ENCODE measurements around the gene FBXO31.

FBXO31 gene

GRCh38 chr16:87358696-87359095, 24.9 kb downstream of the FBXO31 start:
- no peak for DNase-seq
- Histone ChIP-seq H3K9me3 (ENCODE audit: control extremely low read depth in 1 of 5, control insufficient read depth in 4 of 5, insufficient read depth in 2 of 5, low read depth in 1 of 5, low read length in 4 of 5) (no peaks in the 10 kb centered on the region), H3K4me1 (ENCODE audit: control extremely low read depth in 1 of 4, control insufficient read depth in 4 of 4, insufficient read depth in 4 of 4, low read length in 3 of 4) (peaks cover 0 to under 1% (median 0%) of the 10 kb centered on the region in 4 experiments), H3K4me3 (ENCODE audit: control insufficient read depth in 1 of 7, extremely low read depth in 1 of 7, insufficient read depth in 4 of 7, low read depth in 2 of 7, low read length in 6 of 7) (no peak overlapping the region), H3K27ac (ENCODE audit: insufficient read depth in 1 of 2, low read depth in 1 of 2, low read length in 2 of 2, poor library complexity in 1 of 2, severe bottlenecking in 2 of 2) (no peak overlapping the region), H3K27me3 (replicated peaks in 2 of 5; ENCODE audit: control insufficient read depth in 4 of 5, insufficient read depth in 5 of 5, low read length in 4 of 5) (no peaks in the 10 kb centered on the region), H3K36me3 (ENCODE audit: control insufficient read depth in 4 of 4, insufficient read depth in 4 of 4, low read length in 3 of 4) (peaks cover 0 to 41% (median 30%) of the 10 kb centered on the region in 4 experiments)
- ChIA-PET POLR2A (no interaction called here), CTCF (no interaction called here)
- WGBS (ENCODE audit: insufficient coverage) = over 99% methylated on average over 9 of the region's 9 CpGs

GRCh38 chr16:87358250-87358649, 25.3 kb downstream of the FBXO31 start:
- Histone ChIP-seq H3K36me3 (ENCODE audit: control insufficient read depth in 4 of 4, insufficient read depth in 4 of 4, low read length in 3 of 4) (peaks cover 0 to 43% (median 30%) of the 10 kb centered on the region in 4 experiments), H3K27me3 (replicated peaks in 2 of 5; ENCODE audit: control insufficient read depth in 4 of 5, insufficient read depth in 5 of 5, low read length in 4 of 5) (no peaks in the 10 kb centered on the region), H3K27ac (ENCODE audit: insufficient read depth in 1 of 2, low read depth in 1 of 2, low read length in 2 of 2, poor library complexity in 1 of 2, severe bottlenecking in 2 of 2) (no peak overlapping the region), H3K4me3 (ENCODE audit: control insufficient read depth in 1 of 7, extremely low read depth in 1 of 7, insufficient read depth in 4 of 7, low read depth in 2 of 7, low read length in 6 of 7) (no peak overlapping the region), H3K4me1 (ENCODE audit: control extremely low read depth in 1 of 4, control insufficient read depth in 4 of 4, insufficient read depth in 4 of 4, low read length in 3 of 4) (no peaks in the 10 kb centered on the region), H3K9me3 (ENCODE audit: control extremely low read depth in 1 of 5, control insufficient read depth in 4 of 5, insufficient read depth in 2 of 5, low read depth in 1 of 5, low read length in 4 of 5) (no peaks in the 10 kb centered on the region)
- ChIA-PET CTCF (no interaction called here), POLR2A (no interaction called here)
- WGBS (ENCODE audit: insufficient coverage) = 97% methylated on average over 17 of the region's 17 CpGs
- DNase-seq = no peak

- ChIA-PET CTCF (interaction anchor here (1.0 kb wide), 1 partner anchor 13 kb away, joined by 5 read pairs; no protein-coding TSS in a partner anchor), POLR2A (no interaction called here)
- Histone ChIP-seq H3K9me3 (ENCODE audit: control extremely low read depth in 1 of 5, control insufficient read depth in 4 of 5, insufficient read depth in 2 of 5, low read depth in 1 of 5, low read length in 4 of 5) (no peaks in the 10 kb centered on the region), H3K36me3 (ENCODE audit: control insufficient read depth in 4 of 4, insufficient read depth in 4 of 4, low read length in 3 of 4) (peaks cover 0 to 40% (median 26%) of the 10 kb centered on the region in 4 experiments), H3K4me3 (ENCODE audit: control insufficient read depth in 1 of 7, extremely low read depth in 1 of 7, insufficient read depth in 4 of 7, low read depth in 2 of 7, low read length in 6 of 7) (no peak overlapping the region), H3K4me1 (ENCODE audit: control extremely low read depth in 1 of 4, control insufficient read depth in 4 of 4, insufficient read depth in 4 of 4, low read length in 3 of 4) (no peaks in the 10 kb centered on the region), H3K27ac (ENCODE audit: insufficient read depth in 1 of 2, low read depth in 1 of 2, low read length in 2 of 2, poor library complexity in 1 of 2, severe bottlenecking in 2 of 2) (no peak overlapping the region), H3K27me3 (replicated peaks in 2 of 5; ENCODE audit: control insufficient read depth in 4 of 5, insufficient read depth in 5 of 5, low read length in 4 of 5) (no peaks in the 10 kb centered on the region)
- WGBS (ENCODE audit: insufficient coverage) = 95% methylated on average over 8 of the region's 8 CpGs
- no peak for DNase-seq
Observed at GRCh38 chr16:87356491-87356853, 27.1 kb downstream of the FBXO31 start.

- Histone ChIP-seq H3K4me3 (ENCODE audit: control insufficient read depth in 1 of 7, extremely low read depth in 1 of 7, insufficient read depth in 4 of 7, low read depth in 2 of 7, low read length in 6 of 7) (no peak overlapping the region), H3K27ac (ENCODE audit: insufficient read depth in 1 of 2, low read depth in 1 of 2, low read length in 2 of 2, poor library complexity in 1 of 2, severe bottlenecking in 2 of 2) (no peak overlapping the region), H3K36me3 (ENCODE audit: control insufficient read depth in 4 of 4, insufficient read depth in 4 of 4, low read length in 3 of 4) (peaks cover 0 to 14% (median 11%) of the 10 kb centered on the region in 4 experiments), H3K9me3 (ENCODE audit: control extremely low read depth in 1 of 5, control insufficient read depth in 4 of 5, insufficient read depth in 2 of 5, low read depth in 1 of 5, low read length in 4 of 5) (no peaks in the 10 kb centered on the region), H3K27me3 (replicated peaks in 2 of 5; ENCODE audit: control insufficient read depth in 4 of 5, insufficient read depth in 5 of 5, low read length in 4 of 5) (no peaks in the 10 kb centered on the region), H3K4me1 (ENCODE audit: control extremely low read depth in 1 of 4, control insufficient read depth in 4 of 4, insufficient read depth in 4 of 4, low read length in 3 of 4) (no peaks in the 10 kb centered on the region)
- ChIA-PET POLR2A (no interaction called here), CTCF (interaction anchor here (1.4 kb wide), 1 partner anchor 30 kb away, joined by 4 read pairs; no protein-coding TSS in a partner anchor)
- no peak for DNase-seq
- 92% methylated on average over 14 of the region's 17 CpGs for WGBS (ENCODE audit: insufficient coverage)
Observed at GRCh38 chr16:87353613-87354012, 30.0 kb downstream of the FBXO31 start.

- POLR2A ChIA-PET = no interaction called here
- CTCF ChIA-PET = no interaction called here
Observed at GRCh38 chr16:87352818-87353217, 30.8 kb downstream of the FBXO31 start.

GRCh38 chr16:87351320-87351698, 32.3 kb downstream of the FBXO31 start:
- Histone ChIP-seq H3K36me3 (ENCODE audit: control insufficient read depth in 4 of 4, insufficient read depth in 4 of 4, low read length in 3 of 4) (peaks cover 0 to 10% (median 5%) of the 10 kb centered on the region in 4 experiments), H3K9me3 (ENCODE audit: control extremely low read depth in 1 of 5, control insufficient read depth in 4 of 5, insufficient read depth in 2 of 5, low read depth in 1 of 5, low read length in 4 of 5) (no peaks in the 10 kb centered on the region), H3K27ac (ENCODE audit: insufficient read depth in 1 of 2, low read depth in 1 of 2, low read length in 2 of 2, poor library complexity in 1 of 2, severe bottlenecking in 2 of 2) (no peak overlapping the region), H3K4me1 (ENCODE audit: control extremely low read depth in 1 of 4, control insufficient read depth in 4 of 4, insufficient read depth in 4 of 4, low read length in 3 of 4) (no peaks in the 10 kb centered on the region), H3K27me3 (replicated peaks in 2 of 5; ENCODE audit: control insufficient read depth in 4 of 5, insufficient read depth in 5 of 5, low read length in 4 of 5) (no peaks in the 10 kb centered on the region), H3K4me3 (ENCODE audit: control insufficient read depth in 1 of 7, extremely low read depth in 1 of 7, insufficient read depth in 4 of 7, low read depth in 2 of 7, low read length in 6 of 7) (no peak overlapping the region)
- DNase-seq = no peak
- ChIA-PET CTCF (no interaction called here), POLR2A (no interaction called here)
- 100% methylated on average over 4 of the region's 9 CpGs for WGBS (ENCODE audit: insufficient coverage)

More at GRCh38 chr16:87352818-87353217, 30.8 kb downstream of the FBXO31 start:
- Histone ChIP-seq H3K9me3 (ENCODE audit: control extremely low read depth in 1 of 5, control insufficient read depth in 4 of 5, insufficient read depth in 2 of 5, low read depth in 1 of 5, low read length in 4 of 5) (no peaks in the 10 kb centered on the region), H3K4me1 (ENCODE audit: control extremely low read depth in 1 of 4, control insufficient read depth in 4 of 4, insufficient read depth in 4 of 4, low read length in 3 of 4) (no peaks in the 10 kb centered on the region), H3K27me3 (replicated peaks in 2 of 5; ENCODE audit: control insufficient read depth in 4 of 5, insufficient read depth in 5 of 5, low read length in 4 of 5) (no peaks in the 10 kb centered on the region), H3K36me3 (ENCODE audit: control insufficient read depth in 4 of 4, insufficient read depth in 4 of 4, low read length in 3 of 4) (peaks cover 0 to 10% (median 5%) of the 10 kb centered on the region in 4 experiments), H3K27ac (ENCODE audit: insufficient read depth in 1 of 2, low read depth in 1 of 2, low read length in 2 of 2, poor library complexity in 1 of 2, severe bottlenecking in 2 of 2) (no peak overlapping the region), H3K4me3 (ENCODE audit: control insufficient read depth in 1 of 7, extremely low read depth in 1 of 7, insufficient read depth in 4 of 7, low read depth in 2 of 7, low read length in 6 of 7) (no peak overlapping the region)
- 94% methylated on average over 13 of the region's 15 CpGs for WGBS (ENCODE audit: insufficient coverage)
- DNase-seq = no peak

GRCh38 chr16:87350681-87351319, 32.8 kb downstream of the FBXO31 start:
- 92% methylated on average over 19 of the region's 23 CpGs for WGBS (ENCODE audit: insufficient coverage)
- POLR2A ChIA-PET = no interaction called here
- H3K9me3 ChIP-seq (ENCODE audit: control extremely low read depth in 1 of 5, control insufficient read depth in 4 of 5, insufficient read depth in 2 of 5, low read depth in 1 of 5, low read length in 4 of 5) = no peaks in the 10 kb centered on the region
- H3K36me3 ChIP-seq (ENCODE audit: control insufficient read depth in 4 of 4, insufficient read depth in 4 of 4, low read length in 3 of 4) = peaks cover 0 to 13% (median 5%) of the 10 kb centered on the region in 4 experiments
- CTCF ChIA-PET = no interaction called here
- H3K27ac ChIP-seq (ENCODE audit: insufficient read depth in 1 of 2, low read depth in 1 of 2, low read length in 2 of 2, poor library complexity in 1 of 2, severe bottlenecking in 2 of 2) = no peak overlapping the region
- no peak overlapping the region for H3K4me3 ChIP-seq (ENCODE audit: control insufficient read depth in 1 of 7, extremely low read depth in 1 of 7, insufficient read depth in 4 of 7, low read depth in 2 of 7, low read length in 6 of 7)
- no peaks in the 10 kb centered on the region for H3K27me3 ChIP-seq (replicated peaks in 2 of 5; ENCODE audit: control insufficient read depth in 4 of 5, insufficient read depth in 5 of 5, low read length in 4 of 5)
- peaks cover 0 to 2% (median 0%) of the 10 kb centered on the region in 4 experiments for H3K4me1 ChIP-seq (ENCODE audit: control extremely low read depth in 1 of 4, control insufficient read depth in 4 of 4, insufficient read depth in 4 of 4, low read length in 3 of 4)
- no peak for DNase-seq

Measured in common myeloid progenitor, CD34-positive (primary cell).